HG03060 (cell line): ENCODE measurements around the gene ERCC4.
A peak's percentile ranks its signal among the peaks of the same experiment; 100 is the strongest.

Experiments
- ATAC-seq: cut with Tn5 transposase; IDR thresholded peaks from one replicate; pipeline ENCODE4 v1.9.1; 2021; ENCODE audit warnings: low read depth, moderate number of reproducible peaks; ENCODE audit not compliant: unreplicated experiment

The ERCC4 gene

DNA sequence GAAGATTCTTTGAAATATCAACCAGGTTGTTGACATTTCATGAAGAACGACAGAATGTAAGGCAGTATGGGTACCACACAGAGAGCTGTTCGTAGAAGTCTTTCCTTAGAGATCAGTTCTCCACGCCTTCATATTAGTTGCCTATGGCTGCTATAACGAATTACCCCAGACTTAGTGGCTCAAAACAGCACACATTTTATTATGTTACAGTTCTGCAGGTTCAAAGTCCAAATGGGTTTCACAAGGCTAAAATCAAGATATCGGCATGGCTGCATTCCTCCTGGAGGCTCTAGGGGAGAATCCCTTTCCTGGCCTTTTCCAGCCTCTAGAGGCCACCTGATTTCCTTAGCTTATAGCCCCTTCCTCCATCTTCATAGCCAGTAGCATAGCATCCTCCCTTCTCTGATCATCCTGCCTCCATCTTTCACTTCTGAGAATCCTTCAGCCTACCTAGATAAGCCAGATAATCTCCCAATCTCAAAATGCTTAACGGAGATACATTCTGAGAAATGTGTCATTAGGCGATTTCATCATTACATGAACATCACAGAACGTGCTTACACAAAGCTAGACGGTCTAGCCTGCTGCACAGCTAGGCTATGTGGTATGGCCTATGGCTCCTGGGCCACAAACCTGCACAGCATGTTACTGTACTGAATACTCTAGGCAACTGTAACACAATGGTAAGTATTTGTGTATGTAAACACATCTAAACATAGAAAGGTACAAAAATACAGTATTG lies 26.0 kb downstream of the ERCC4 start:
- no peak for ATAC-seq

DNA sequence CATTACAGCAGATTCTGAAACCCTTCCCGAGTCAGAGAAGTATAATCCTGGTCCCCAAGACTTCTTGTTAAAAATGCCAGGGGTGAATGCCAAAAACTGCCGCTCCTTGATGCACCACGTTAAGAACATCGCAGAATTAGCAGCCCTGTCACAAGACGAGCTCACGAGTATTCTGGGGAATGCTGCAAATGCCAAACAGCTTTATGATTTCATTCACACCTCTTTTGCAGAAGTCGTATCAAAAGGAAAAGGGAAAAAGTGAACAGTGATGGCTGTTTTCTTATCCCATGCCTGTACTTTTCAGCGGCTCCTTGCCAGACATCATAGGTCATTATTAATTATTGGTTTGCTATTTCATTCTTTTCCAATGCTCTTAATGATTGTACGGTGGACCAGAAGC lies 28.1 kb downstream of the ERCC4 start:
- ATAC-seq: no peak

DNA sequence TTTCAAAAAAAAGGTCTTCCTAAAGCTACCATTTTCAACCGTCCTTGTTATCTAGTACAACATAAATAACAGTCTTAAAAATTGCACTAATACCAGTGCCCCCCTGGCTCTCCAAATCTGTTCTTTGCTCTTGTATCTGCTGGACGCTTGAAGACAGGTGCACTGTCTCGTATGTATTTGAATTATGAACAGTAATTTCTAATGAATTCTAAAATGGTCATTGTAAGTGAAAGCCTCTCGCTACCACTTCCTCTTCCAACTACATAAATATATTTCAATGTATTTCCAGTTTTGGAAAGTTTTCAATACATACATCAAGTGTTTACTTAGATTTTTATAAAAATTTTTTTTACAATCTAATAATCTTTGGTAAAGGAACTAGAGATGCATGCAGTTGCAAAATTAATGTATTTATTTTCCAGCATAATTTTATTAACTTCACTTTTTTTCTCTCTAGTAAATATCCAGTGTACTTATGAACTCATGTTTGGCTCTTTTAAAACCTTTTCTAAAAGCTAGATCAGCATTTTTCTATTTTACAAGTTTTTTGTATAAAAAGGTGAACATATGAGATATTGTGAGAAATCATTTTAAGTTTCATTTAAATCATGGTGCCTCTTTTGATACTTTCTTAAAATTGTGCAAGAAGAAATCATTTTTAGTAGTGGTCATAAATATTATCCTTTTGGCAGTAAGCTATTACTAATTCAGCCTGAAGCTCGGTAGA lies 31.0 kb downstream of the ERCC4 start:
- ATAC-seq: no peak

DNA sequence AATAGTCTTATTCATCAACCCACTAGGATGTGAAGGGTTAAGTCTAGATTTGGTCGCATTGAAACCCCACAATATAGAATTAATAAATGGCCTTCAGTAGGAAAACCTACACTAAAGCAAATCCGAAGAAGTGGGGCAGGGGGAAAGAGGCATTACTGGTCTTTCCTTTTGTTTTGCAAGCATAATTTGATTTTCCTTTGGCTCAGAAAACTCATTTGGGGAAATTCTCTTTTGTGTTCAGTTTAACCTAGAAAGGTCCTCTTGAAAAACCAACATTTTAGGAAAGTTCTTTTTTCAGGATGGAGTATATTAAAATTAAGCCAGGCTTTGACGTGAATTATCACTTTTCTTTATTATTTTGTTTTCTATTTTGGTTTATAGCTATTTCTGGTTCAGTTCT lies 31.7 kb downstream of the ERCC4 start:
- ATAC-seq: no peak

DNA sequence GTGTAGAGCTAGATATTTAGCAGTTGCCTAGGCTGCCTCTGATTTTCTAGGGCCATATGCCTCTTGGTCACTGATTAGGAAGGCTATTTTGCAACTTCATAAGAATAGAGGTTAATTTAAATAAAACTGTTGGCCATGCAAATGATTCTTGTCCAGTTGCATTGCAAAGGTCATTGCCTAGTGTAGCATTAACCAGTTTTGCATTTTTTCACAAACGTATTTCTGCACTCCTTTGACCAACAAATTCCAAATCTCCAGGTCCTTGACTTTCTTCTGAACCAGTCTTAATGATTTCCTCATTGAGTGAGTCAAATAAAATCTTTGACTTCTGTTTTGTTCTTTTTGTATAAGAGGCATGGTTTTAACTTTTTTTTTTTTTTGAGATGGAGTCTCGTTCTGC lies 33.5 kb downstream of the ERCC4 start:
- ATAC-seq: no peak

DNA sequence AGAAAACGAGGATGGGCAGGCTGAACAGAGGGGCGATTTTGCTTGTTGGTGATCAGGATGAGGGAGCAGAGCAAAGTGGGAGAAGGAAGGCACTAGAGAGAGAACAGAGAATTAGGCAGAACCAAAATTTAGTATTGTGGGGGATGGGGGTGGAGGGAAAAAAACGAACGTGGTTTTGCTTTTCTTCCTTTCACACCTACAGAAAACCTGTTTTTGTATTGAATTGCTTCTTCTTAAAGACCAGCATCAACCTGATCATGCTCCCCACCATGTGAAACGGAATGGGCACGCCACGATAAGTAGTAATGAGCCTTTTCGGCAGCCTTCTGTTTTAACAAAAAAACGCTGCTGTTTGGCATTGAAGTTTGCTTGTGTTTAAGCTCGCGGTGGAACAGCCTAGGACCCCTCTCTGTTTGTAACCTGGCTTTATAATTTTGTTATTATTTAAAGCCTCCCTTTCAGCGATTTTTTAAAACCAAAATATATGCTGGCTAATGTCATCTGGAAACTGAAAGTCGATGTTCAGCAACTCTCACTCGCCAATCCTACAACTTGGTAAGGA lies 36.8 kb downstream of the ERCC4 start:
- no peak for ATAC-seq

DNA sequence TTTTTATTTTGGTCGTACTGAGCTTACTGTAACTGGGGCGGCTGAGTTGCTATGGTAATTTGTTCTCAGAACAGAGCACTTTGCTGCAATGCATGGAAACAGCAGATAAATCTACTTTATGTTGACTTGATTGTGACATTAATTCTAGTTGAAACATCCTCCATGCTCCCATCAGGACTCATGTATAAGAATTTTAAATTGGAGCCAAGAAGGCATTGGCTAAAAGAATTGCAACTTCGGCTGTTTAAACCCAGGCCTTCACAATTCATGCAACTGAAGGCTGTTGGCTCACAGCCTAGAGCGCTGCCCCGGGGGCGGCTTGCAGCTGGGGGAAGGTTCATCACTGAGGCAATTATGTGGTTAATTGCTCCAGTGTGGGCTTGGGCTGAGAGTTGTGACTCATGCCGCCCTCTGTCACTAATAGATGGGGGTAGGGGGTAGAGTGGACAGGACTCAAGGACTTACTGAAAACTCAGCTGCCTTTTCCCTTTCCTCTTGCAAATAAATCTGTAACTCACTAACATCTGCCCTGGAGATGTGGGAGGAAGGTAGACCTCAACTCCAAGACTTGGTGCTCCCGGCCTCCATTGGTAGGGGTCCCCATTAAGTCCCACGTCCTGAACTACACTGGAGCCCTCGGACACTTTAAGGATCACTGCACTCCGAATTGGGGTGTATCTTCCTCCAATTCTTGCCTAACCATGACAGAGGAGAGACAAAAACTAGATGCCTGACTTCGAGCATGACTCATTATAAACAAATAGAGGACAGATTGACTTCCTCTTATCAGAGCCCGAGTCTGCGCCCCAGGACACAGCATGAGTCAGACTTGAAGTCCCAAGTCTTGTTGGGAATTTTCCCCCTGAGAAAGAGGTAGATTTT lies 37.5 kb downstream of the ERCC4 start:
- peak; percentile 68 for ATAC-seq

DNA sequence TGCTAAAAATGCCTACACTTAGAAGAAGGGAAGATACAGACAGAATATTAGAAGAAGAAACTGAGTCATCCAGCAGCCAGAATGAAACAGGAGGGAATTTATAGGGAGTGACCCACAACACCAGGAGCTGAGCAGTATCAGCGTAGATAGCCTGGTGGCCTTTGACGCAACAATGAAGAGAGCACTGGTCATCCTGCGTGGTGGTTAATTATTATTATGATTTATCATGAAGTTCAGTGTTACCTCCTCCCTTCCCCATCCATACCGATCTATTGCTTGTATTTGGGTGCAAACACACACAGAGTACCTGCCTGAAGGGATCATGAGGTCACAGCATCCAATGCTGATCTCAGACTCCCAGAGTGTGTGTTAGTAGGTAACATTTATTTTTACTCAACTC lies 38.5 kb downstream of the ERCC4 start:
- no peak for ATAC-seq

DNA sequence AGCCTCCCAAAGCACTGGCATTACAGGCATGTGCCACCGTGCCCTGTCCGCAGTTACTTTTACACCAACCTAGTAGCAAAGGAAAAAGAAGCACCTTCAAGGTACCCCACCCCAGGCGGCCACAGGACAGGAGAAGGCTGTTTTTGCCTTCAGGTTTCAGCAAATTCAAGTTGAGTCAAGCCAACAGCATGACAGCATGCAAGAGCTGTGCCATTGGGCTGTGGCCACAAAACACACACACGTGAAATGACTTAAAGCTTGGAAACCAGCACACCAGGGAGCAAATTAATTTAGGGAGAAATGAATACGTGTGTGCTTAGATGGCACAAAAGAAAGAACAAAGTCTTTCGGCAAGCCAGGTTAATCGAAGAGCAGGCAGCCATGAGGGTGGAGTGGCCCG lies 39.7 kb downstream of the ERCC4 start:
- no peak for ATAC-seq

DNA sequence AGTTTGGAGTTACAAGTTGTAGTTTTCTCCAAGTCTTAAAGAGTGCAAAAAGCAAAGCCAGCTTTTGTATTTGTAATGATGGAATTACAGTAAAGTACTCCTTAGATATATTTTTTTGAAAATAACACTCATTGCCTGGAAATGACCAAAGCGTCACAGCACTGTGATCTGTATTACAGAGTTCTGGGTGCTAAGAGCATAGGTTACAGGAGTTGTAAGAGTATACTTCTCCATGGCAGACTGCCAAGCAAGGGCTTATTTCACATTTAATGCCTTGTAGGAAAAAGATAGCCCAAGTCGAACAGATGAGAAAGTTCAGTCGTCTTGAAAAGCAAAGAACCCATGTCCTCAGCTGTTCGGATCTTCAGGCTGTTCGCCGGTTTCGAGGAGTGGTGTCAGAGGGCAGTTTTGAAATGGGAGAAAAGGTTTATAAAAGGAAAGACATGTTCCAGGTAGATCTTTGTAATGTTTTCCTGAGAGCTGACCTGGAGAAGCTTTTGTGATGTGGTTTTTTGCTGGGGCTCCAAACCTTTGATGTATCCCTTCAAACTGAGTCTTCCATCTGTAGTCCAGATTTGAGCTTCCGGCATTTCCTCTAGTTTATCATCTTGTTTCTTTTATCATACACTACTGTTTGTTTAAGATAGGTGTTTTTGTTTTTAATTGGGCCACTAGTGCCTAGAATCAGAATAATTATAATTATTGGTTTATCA lies 41.3 kb downstream of the ERCC4 start:
- ATAC-seq: no peak

DNA sequence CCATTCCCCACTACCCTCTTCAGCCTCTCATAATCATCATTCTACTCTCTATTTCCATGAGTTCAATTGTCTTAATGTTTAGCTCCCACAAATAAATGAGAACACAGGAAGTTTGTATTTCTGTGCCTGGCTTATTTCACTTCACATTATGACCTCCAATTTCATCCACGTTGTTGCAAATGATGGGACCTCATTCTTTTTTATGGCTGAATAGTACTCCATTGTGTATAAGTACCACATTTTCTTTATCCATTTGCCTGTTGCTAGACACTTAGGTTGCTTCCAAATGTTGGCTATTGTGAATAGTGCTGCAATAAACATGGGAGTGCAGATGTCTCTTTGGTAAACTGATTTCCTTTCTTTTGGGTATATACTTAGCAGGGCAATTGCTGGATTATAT lies 42.3 kb downstream of the ERCC4 start:
- ATAC-seq: no peak

DNA sequence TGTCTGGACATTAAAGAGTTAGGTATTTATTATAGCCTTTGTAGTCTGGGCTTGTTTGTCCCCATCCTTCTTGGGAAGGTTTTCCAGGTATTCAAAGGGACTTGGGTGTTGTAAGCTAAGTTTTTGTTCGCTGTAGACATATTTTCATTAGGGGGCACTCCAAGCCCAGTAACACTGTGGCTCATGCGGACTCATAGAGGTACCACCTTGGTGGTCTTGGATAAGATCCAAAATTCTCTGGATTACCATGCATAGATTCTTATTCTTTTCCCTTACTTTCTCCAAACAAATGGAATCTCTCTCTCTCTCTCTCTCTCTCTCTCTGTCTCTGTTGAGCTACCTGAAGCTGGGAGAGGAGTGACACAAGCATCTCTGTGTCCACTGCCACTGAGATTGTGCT lies 48.9 kb downstream of the ERCC4 start:
- no peak for ATAC-seq

DNA sequence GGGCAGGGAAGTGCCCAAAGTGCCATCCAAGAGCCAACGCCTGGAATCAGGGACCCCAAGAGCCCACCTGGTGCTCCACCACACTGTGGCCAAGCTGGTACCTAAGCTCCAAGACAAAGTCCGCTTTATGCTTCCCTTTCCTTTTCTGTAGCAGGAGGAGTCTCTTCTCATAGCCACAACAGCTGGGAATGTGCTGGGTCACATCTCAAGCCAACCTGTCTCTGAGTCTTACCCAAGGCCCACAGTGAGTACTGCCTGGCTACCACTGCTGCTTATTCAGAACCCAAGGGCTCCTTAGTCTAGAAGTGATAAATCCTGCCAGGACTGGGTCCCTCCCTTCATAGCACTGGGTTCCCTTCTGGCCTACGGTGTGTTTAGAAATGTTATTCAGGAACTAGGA lies 49.8 kb downstream of the ERCC4 start:
- ATAC-seq: no peak

DNA sequence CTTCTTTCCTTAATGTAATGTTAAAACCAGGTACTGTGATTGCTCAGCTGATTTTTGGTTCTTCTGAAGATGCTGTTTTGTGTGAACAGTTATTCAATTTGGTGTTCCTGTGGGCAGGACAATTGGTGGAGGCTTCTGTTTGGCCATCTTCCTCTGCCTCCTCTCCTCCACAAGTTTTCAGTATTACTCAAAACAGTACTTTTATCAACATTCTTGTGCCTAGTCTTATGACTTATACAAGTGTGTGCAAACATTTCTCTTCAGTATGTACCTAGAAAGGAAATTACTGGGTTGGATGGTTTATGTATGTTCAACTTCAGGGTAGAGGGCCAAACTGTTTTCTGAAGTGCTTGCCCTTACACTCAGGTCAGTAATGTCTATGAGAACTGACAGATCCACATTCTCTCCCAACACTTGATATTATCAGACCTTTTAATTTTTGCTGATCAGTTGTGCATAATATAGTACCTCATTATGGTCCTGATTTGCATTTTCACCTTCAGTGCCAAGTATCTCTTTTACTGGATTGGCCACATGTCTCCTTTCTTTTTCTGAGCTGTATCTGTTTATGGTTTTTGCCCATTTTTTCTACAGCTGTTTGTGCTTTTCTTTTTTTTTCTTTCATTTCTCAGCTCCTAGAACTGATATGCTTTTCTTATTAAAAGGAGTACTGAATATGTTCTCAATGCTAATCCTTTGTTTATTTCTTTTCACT lies 50.9 kb downstream of the ERCC4 start:
- ATAC-seq: no peak

DNA sequence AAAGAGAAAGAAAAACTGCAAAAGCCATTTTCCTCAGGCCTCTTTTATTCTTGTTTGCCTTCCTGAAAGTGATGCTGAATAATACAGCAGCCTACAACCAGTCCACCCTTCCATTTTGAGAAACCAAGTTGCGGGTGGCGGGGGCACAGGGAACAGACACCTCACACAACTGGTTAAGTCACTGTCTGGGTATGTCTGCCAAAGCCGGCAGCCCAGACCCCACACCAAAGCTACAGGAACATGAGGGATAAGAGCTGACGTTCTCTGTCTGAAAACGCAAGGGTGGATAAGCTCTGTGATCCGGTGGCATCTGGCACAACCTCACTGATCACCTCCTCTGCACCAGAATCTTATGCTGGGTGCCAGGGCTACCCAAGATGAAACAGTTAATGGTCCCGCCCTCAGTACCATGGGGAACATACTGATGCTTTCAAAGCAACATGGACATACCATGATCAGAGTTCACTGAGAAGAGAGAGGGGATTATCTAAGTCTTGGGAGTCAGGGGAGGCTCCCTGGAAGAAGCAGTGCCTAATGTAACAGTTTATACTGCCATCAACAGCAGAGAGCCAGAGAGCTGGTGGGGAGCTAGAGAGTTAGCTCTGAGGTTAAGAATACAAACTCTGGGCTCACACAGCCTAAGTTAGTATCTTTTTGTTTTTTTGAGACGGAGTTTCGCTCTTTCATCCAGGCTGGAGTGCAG lies 53.5 kb downstream of the ERCC4 start:
- ATAC-seq: no peak

DNA sequence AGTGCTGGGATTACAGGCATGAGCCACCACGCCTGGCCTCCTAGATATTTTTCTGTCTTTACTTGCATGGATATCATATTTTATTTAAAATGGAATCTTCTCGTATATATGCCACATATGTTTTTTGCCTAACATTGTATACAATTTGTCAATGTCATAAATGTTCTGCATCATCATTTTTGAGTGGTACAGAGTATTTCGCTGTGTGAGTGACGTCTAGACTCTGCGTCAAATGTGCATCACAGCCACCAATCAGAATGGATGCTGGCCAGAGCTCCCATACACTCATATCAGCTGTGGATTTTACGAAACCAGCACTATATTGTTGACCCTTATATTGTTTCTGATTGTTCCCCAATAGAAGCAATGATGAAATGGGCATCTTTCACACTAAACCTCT lies 57.2 kb downstream of the ERCC4 start:
- no peak for ATAC-seq

DNA sequence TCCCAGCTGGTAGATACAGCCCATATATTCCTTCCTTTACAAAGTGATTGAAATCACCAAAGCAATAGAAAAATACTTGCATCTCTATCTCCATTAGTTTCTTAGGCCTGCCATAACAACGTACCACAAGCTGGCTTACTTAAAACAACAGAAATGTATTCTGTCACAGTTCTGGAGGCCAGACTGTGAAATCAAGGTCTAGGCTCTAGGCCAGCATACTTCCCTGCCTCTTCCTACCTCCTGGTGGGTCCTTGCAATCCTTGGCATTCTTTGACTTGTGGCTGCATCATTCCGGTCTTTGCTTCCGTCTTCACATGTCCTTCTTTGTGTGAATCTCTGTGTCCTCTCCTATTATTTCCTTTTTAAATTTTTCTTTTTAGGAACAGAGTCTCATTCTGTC lies 62.5 kb downstream of the ERCC4 start:
- no peak for ATAC-seq

DNA sequence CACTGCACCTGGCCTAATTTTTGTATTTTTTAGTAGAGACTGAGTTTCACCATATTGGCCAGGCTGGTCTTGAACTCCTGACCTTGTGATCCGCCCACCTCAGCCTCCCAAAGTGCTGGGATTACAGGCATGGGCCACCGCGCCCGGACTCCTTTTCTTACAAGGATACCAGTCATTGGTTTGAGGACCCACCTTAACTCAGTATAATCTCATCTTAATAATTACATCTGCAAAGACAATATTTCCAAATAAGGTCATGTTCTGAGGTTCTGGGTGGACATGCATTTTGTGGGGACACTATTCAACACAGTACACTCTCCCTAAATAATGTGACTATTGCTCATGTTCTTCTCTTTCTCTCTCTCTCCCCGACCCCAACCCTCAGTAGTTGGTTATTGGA lies 63.7 kb downstream of the ERCC4 start:
- ATAC-seq: no peak

DNA sequence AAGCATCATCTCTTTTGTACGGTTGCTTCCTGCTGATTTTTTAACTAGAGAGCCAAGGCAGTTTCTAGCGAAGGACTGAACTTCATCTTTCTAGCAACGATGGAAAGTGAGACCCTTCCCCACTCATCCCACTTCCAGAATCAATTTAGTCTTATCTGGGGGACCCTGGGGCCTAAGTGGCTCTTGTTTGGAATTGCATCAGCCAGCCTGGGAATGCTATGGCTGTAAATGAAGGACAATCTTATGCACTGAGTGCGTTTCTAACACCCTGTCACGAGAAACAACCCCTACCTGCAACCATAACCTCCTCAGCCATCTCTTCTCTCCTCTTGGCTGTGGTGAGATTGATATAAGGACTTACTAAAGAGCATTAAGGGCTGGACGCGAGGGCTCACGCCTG lies 64.8 kb downstream of the ERCC4 start:
- no peak for ATAC-seq
